Right lobe of liver (tissue), 6 donors: ENCODE results near the gene PRKAB1. TPM values are rescaled to one million over a fixed set of nuclear protein-coding genes. Genes with fewer than 3 reads are reported as not detected.

ENCODE experiments used
- ATAC-seq, 4 donors: fragments of 200-7000 bp; cut with Tn5 transposase; one replicate each; pipeline ENCODE4 v1.9.1; 2020; ENCODE audit warnings: mild to moderate bottlenecking in 4 of 4, moderate library complexity in 4 of 4
- DNase-seq, 3 donors: peaks; one replicate each; pipeline ENCODE4 v3.0.0-alpha.2; 2020
- H3K27ac ChIP-seq, 3 donors: fragments of 200-600 bp; one replicate each; pipeline ENCODE4 v1.8.0; 2022
- H3K27me3 ChIP-seq, 2 donors: fragments of 200-600 bp; one replicate each; pipeline ENCODE4 v1.8.0; 2022
- H3K36me3 ChIP-seq, 4 donors: fragments of 200-600 bp; sonication (generic) in 1 of 4; one replicate each; pipeline versions ENCODE4 v1.5.1 to v1.8.0; 2017 to 2022; ENCODE audit warnings: control low read depth in 1 of 4
- H3K4me1 ChIP-seq, 4 donors: fragments of 200-600 bp; sonication (generic) in 1 of 4; one replicate each; pipeline versions ENCODE4 v1.5.1 to v1.8.0; 2017 to 2022; ENCODE audit warnings: control low read depth in 1 of 4
- H3K4me3 ChIP-seq, 3 donors: fragments of 200-600 bp; one replicate each; pipeline ENCODE4 v1.8.0; 2022
- H3K9me3 ChIP-seq, 4 donors: fragments of 200-600 bp; sonication (generic) in 1 of 4; one replicate each; pipeline versions ENCODE4 v1.5.1 to v1.8.0; 2017 to 2022; ENCODE audit warnings: control low read depth in 1 of 4
- POLR2A ChIP-seq: fragments of 450-650 bp; IDR thresholded peaks from one replicate; pipeline ENCODE4 v1.6.1; 2017; ENCODE audit warnings: antibody characterized with exemption, mild to moderate bottlenecking
- WGBS: methylation state at CpG from one replicate; pipeline ENCODE4 v1.1.6; 2018; ENCODE audit warnings: low coverage, low lambda C conversion rate; ENCODE audit not compliant: insufficient coverage; ENCODE audit errors: missing lambda C conversion rate; 5-methylcytosine and 5-hydroxymethylcytosine counted together
- intact Hi-C, 2 donors: fragments of 100-400 bp; cut with DNase I; formaldehyde crosslinking; loops; one replicate each; pipeline versions ENCODE4 v1.11.2 to v1.14.1; 2022
- total RNA-seq, 6 experiments: library from RNA; depleted of rRNA in 2 of 6; stranded (reverse); fragments of >200 nt in 2 of 6; fragmentation: NEBNext Ultra II Directional in 3 of 6; extraction: Animal tissue kit (Norgen Biotek cat#: 25700) in 3 of 6; gene quantifications; one replicate each; pipeline versions ENCODE4 v1.1.0 to v1.2.4, GENCODE V29; 2016 to 2023
- TF ChIP-seq, protein P1 (sequence below), 4 donors: fragments of 200-600 bp in 3 of 4; fragments of 450-650 bp in 1 of 4; IDR thresholded peaks; one replicate each; pipeline versions ENCODE4 v1.5.1 to v1.8.0; 2016 to 2022; ENCODE audit warnings: antibody characterized with exemption in 4 of 4, mild to moderate bottlenecking in 2 of 4
- donor health status: DM: no; HTN: yes; CAD: no.
- donor health status: DM: no; HTN: no; CAD: no.
- donor health status: DM: no; HTN: no; CAD: no.
- donor health status: DM: no; HTN: yes; CAD: no.
- donor health status: DM: no; HTN: yes; CAD: no.

PRKAB1 gene
- total RNA-seq, 6 experiments from 2014 or later: 8.2 to 17.1 (median 10.3) TPM

DNA sequence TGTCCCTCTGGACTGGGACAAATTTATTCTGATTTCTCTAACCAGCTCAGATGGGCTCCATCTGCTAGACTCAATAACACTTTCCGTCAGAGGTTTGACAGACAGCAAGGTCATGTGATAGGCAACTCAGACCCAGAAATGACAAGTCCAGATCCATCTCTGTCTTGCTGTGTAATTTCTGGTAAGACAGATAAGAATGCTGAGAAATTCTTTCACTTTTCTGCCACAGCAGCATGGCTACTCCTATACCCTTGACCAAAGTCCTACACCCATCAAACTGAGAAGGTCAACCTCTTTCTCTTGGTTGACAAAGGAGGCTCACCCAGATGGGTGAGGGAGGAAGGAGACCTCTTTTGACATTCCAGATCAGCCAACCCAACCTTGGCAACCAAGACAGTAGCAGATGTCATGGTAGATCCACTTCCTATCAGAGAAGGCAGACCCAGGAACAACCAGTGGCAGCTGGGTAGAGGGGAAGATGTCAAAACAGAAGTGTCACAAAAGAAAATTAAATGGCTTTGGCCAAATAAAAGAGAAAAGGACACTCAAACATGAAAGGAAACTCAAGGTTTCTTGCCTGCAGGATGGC lies 36.9 kb upstream of the PRKAB1 start:
- Histone ChIP-seq H3K27ac (no peak overlapping the region), H3K4me3 (no peak overlapping the region), H3K9me3 (no peaks in the 10 kb centered on the region), H3K27me3 (no peaks in the 10 kb centered on the region), H3K36me3 (no peaks in the 10 kb centered on the region), H3K4me1 (peaks cover 0 to 17% (median 6%) of the 10 kb centered on the region in 4 donors)
- DNase-seq: no peak
- intact Hi-C loops: no loop called here
- ATAC-seq: no peak
- TF ChIP-seq, protein P1, sequence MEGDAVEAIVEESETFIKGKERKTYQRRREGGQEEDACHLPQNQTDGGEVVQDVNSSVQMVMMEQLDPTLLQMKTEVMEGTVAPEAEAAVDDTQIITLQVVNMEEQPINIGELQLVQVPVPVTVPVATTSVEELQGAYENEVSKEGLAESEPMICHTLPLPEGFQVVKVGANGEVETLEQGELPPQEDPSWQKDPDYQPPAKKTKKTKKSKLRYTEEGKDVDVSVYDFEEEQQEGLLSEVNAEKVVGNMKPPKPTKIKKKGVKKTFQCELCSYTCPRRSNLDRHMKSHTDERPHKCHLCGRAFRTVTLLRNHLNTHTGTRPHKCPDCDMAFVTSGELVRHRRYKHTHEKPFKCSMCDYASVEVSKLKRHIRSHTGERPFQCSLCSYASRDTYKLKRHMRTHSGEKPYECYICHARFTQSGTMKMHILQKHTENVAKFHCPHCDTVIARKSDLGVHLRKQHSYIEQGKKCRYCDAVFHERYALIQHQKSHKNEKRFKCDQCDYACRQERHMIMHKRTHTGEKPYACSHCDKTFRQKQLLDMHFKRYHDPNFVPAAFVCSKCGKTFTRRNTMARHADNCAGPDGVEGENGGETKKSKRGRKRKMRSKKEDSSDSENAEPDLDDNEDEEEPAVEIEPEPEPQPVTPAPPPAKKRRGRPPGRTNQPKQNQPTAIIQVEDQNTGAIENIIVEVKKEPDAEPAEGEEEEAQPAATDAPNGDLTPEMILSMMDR (IDR thresholded peaks at IDR 0.05): no peak
- no peak for TF ChIP-seq POLR2A
- WGBS: 89% methylated on average over 1 of the region's 1 CpG

DNA sequence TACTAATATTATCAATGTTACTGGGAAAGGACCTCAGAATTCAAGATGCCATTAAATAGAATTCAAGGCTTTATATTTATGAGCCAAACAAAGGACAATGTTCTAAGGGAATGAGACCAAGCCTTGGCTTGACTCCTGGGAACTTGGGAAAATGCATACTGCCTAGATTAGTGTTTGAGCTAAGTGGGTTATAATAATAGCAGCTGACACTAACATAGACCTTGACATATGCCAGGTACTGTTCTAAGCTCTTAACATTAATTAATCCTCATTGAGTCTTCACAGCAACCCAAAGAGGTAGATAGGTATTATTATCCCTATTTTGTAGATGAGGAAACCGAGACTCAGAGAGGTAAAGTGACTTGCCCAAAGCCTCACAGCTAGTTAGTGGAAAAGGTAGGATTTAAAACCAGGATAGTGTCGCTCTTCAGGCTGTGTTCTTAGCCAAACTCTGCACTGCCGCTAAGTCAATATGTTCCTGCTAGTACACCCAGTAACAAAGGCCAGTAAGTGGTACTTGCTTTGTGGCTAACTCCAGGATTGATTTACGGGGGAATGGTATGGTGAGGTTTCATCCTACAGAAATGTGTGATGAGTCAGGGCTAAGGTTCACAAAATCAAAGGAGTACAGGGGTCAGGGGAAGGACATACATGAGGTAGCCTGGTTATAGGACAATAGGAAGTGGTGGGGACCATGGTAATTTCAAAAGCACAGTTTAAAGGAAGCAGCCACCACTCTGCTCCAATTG lies 35.8 kb upstream of the PRKAB1 start:
- intact Hi-C loops: no loop called here
- no peak overlapping the region for H3K27ac ChIP-seq
- no peak for TF ChIP-seq POLR2A
- TF ChIP-seq, protein P1 (IDR thresholded peaks at IDR 0.05): no peak
- no peaks in the 10 kb centered on the region for H3K36me3 ChIP-seq
- DNase-seq: no peak
- whole genome bisulfite sequencing: 78% methylated on average over 4 of the region's 4 CpGs
- no peaks in the 10 kb centered on the region for H3K27me3 ChIP-seq
- ATAC-seq: no peak
- H3K9me3 ChIP-seq: no peaks in the 10 kb centered on the region
- H3K4me3 ChIP-seq: no peak overlapping the region
- H3K4me1 ChIP-seq: peaks cover 0 to 10% (median 4%) of the 10 kb centered on the region in 4 donors

DNA sequence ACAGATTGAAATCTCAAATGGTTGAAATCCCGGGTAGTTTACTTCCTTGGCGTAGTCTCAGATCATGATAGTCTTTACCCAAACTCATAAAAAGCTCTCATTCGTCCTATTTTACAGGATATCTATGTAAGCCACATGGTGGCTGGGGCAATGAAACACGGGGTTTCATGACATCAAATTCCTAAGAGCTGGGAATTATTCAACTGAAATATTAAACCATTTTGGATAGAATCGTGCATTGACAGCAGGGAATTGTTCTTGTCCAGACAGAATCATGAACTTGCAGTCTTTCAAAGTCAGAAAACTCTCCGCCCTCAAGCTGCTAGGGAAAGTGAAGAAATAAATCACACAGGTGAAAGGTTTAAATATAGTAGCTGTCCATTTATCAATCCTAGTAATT lies 33.2 kb upstream of the PRKAB1 start:
- DNase-seq (no peak), ATAC-seq (no peak)
- Histone ChIP-seq H3K36me3 (no peaks in the 10 kb centered on the region), H3K27me3 (no peaks in the 10 kb centered on the region), H3K9me3 (no peaks in the 10 kb centered on the region), H3K4me3 (no peak overlapping the region), H3K27ac (no peak overlapping the region), H3K4me1 (no peaks in the 10 kb centered on the region)
- no peak for TF ChIP-seq POLR2A
- TF ChIP-seq, protein P1 (IDR thresholded peaks at IDR 0.05): no peak
- 44% methylated on average over 6 of the region's 6 CpGs for WGBS
- intact Hi-C loops: no loop called here

DNA sequence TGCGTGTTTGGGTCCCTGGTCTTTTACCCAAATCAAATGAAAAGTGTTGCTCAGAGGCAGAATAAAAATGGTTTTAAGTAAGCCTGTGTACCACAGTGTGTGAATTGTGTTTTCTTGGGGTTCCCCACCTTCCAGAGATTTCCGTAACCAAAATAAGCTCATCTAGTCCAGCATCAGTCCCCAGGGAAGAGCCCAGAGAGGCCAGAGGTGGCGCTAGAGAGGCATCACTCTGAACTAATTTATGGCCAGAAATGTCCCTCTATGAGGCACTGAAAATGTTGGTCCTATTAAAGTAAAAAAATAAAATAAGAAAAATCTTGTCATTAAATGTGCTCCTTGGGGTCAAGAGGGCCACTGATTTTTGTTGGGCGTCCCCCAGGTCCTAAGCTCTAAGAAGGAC lies 24.9 kb upstream of the PRKAB1 start:
- ATAC-seq (no peak), DNase-seq (no peak)
- Histone ChIP-seq H3K4me1 (no peaks in the 10 kb centered on the region), H3K36me3 (no peaks in the 10 kb centered on the region), H3K9me3 (no peaks in the 10 kb centered on the region), H3K27me3 (no peaks in the 10 kb centered on the region), H3K27ac (no peak overlapping the region), H3K4me3 (no peak overlapping the region)
- intact Hi-C loops: no loop called here
- WGBS: 65% methylated on average over 4 of the region's 4 CpGs
- TF ChIP-seq POLR2A: no peak
- TF ChIP-seq, protein P1 (IDR thresholded peaks at IDR 0.05): no peak
